ENCODE measurements around the gene ZNF488. TPM values are rescaled to one million over a fixed set of nuclear protein-coding genes. Genes with fewer than 3 reads are reported as not detected.

ZNF488 gene
- total RNA-seq, 6 experiments from 2014 or later, result 0.05 to 0.07 (median 0.07) TPM; not detected in 3

DNA sequence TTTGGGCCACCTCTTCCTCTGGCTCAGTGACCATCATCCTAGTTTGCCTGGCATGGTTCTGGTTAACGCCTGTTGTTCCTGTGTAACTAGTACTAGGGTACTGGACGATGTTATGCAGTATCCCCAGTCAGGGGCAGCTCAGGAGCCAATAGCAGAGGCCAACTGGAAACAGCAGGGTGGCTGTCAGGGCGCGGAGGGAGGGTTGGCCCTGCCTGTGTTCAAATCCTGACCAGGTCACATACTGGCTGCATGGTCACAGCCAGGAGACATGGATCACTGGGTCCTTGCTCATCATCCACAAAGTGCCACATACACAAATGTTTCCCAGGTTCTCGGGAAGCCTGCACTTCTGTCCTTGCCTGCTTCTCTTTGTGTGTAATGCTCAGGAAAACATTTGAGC, 48.2 kb downstream of the ZNF488 start:
- no peaks in the 10 kb centered on the region for H3K36me3 Mint-ChIP-seq (ENCODE audit: low read depth)
- TF ChIP-seq, protein P1, sequence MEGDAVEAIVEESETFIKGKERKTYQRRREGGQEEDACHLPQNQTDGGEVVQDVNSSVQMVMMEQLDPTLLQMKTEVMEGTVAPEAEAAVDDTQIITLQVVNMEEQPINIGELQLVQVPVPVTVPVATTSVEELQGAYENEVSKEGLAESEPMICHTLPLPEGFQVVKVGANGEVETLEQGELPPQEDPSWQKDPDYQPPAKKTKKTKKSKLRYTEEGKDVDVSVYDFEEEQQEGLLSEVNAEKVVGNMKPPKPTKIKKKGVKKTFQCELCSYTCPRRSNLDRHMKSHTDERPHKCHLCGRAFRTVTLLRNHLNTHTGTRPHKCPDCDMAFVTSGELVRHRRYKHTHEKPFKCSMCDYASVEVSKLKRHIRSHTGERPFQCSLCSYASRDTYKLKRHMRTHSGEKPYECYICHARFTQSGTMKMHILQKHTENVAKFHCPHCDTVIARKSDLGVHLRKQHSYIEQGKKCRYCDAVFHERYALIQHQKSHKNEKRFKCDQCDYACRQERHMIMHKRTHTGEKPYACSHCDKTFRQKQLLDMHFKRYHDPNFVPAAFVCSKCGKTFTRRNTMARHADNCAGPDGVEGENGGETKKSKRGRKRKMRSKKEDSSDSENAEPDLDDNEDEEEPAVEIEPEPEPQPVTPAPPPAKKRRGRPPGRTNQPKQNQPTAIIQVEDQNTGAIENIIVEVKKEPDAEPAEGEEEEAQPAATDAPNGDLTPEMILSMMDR (IDR thresholded peaks at IDR 0.05), result no peak
- H3K27ac Mint-ChIP-seq, result no peak overlapping the region
- DNase-seq, result no peak
- no peaks in the 10 kb centered on the region for H3K9me3 Mint-ChIP-seq
- no peak overlapping the region for H3K4me3 Mint-ChIP-seq
- H3K4me1 Mint-ChIP-seq (ENCODE audit: low read depth), result peaks cover 13% of the 10 kb centered on the region
- peaks cover 27% of the 10 kb centered on the region for H3K27me3 Mint-ChIP-seq (ENCODE audit: insufficient read depth)

DNA sequence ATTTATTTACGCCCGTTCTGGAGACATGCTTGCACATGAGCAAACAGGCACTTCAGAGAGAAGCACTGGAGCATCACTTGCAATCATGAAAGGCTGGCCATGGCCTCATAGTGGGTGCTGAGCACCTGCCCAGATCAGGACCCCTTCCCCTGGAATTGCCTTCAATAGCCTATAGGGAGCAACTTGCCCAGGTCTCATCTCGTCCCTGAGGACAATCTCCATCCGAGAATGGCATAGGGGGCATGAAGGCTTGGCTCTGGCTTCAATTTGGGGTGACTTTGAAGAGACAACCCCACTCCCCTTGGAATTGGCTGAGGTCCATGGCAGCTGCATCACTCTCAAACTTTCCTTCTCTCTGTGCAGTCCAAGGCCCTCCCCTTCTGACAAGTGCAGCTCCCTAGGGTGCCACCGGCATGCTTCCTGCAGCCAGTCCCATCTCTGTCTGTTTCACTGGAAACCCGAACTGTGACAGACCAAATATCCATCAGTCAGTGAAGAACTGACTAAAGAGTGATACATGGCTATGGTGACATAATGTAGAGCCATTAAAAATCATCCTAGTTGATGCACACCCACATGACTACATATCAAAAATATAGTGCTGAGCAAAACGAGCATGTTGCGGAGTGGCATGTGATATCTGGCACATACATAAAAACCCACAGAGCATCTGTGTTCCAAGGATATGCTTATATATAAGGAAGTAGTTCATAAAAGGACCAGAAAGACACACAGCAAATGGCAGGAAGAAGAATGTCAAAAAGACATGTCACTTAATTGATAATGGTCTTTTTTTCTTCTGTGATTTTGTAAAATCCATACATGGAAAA, 49.4 kb downstream of the ZNF488 start:
- DNase-seq, result no peak
- H3K4me1 Mint-ChIP-seq (ENCODE audit: low read depth), result peaks cover 13% of the 10 kb centered on the region
- H3K27ac Mint-ChIP-seq, result no peak overlapping the region
- TF ChIP-seq, protein P1 (IDR thresholded peaks at IDR 0.05), result no peak
- H3K4me3 Mint-ChIP-seq, result no peak overlapping the region
- no peaks in the 10 kb centered on the region for H3K36me3 Mint-ChIP-seq (ENCODE audit: low read depth)
- H3K27me3 Mint-ChIP-seq (ENCODE audit: insufficient read depth), result peaks cover 28% of the 10 kb centered on the region
- H3K9me3 Mint-ChIP-seq, result no peaks in the 10 kb centered on the region

DNA sequence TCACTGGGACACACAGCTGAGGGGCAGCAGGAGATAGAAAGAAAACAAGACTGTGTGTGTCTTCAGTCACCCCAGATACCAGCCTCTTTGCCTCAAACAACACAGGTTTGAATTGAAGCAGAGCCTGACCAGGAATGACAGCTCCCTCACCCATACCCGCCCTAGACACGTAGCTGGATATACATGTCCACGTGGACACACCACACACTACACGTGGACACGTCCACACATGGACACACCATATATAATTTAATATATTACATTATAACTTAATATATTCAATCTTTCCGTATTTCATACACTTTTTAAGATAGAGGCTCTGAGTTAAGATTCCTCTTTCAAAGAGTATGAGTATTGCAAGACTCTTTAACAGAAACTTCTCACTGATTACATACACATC, 50.6 kb downstream of the ZNF488 start:
- Mint-ChIP-seq H3K27ac (no peak overlapping the region), H3K4me1 (ENCODE audit: low read depth) (peaks cover 13% of the 10 kb centered on the region), H3K4me3 (no peak overlapping the region), H3K27me3 (ENCODE audit: insufficient read depth) (peaks cover 20% of the 10 kb centered on the region), H3K36me3 (ENCODE audit: low read depth) (no peaks in the 10 kb centered on the region), H3K9me3 (no peaks in the 10 kb centered on the region)
- no peak for DNase-seq
- TF ChIP-seq, protein P1 (IDR thresholded peaks at IDR 0.05), result no peak

DNA sequence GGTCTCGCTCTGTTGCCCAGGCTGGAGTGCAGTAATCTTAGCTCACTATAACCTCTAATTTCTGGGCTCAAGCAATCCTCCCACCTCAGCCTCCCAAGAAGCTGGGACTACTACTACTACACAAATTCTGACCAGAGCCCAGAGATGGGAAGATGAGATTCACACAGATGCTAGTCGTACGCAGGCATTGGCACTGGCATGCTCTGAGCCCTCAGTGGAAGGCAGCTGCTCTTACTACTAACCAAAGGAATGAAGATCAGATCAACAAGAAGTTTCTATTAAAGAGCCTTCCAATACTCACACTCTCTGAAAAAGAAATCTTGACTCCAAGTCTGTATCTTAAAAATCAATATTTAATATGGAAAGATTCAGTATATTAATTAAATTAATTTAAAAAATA, 51.1 kb downstream of the ZNF488 start:
- no peak for DNase-seq
- Mint-ChIP-seq H3K4me1 (ENCODE audit: low read depth) (peaks cover 13% of the 10 kb centered on the region), H3K36me3 (ENCODE audit: low read depth) (no peaks in the 10 kb centered on the region), H3K27ac (no peak overlapping the region), H3K4me3 (no peak overlapping the region), H3K9me3 (no peaks in the 10 kb centered on the region), H3K27me3 (ENCODE audit: insufficient read depth) (peaks cover 20% of the 10 kb centered on the region)
- TF ChIP-seq, protein P1 (IDR thresholded peaks at IDR 0.05), result no peak

DNA sequence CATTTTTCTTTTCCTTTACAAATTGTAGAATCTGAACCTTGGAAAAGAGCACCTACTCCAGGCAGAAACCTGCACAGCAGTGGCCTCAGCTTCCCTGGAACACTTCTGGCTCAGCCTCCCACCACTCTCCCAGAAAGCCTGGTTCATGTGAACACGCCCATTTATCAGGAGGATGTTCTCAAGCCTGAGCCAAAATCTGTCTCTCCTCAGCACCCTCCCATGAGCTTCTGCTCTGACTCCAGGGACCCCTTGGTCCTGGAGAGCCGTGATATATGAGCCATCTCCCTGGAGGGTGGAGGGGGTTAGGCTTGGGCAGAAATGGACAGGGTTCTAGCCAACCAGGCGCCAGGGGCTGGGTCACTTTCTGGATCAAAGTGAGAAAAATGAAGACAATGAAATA, 51.7 kb downstream of the ZNF488 start:
- H3K4me3 Mint-ChIP-seq, result no peak overlapping the region
- peaks cover 20% of the 10 kb centered on the region for H3K27me3 Mint-ChIP-seq (ENCODE audit: insufficient read depth)
- DNase-seq, result no peak
- H3K27ac Mint-ChIP-seq, result no peak overlapping the region
- TF ChIP-seq, protein P1 (IDR thresholded peaks at IDR 0.05), result no peak
- peaks cover 13% of the 10 kb centered on the region for H3K4me1 Mint-ChIP-seq (ENCODE audit: low read depth)
- no peaks in the 10 kb centered on the region for H3K9me3 Mint-ChIP-seq
- H3K36me3 Mint-ChIP-seq (ENCODE audit: low read depth), result no peaks in the 10 kb centered on the region
